Keratinocyte (primary cell): ENCODE results near the gene SERPINB12. TPM values are rescaled to one million over a fixed set of nuclear protein-coding genes. Genes with fewer than 3 reads are reported as not detected.
A peak's percentile ranks its signal among the peaks of the same experiment; 100 is the strongest.

Source experiments
- DNase-seq: peaks from one replicate; pipeline ENCODE4 v3.0.0-alpha.2; 2011; ENCODE audit warnings: low read depth, missing footprints, low spot score
- FAIRE-seq: peaks from 2 replicates; lab custom pipeline; 2011; peaks lifted over from hg19 to GRCh38; lab: Jason Lieb, UNC
- H2AFZ ChIP-seq: 2 replicates; pipeline ENCODE4 v1.6.0; 2012; ENCODE audit warnings: low read length, control low read depth, inconsistent platforms; ENCODE audit not compliant: control insufficient read depth
- H3K27ac ChIP-seq: 2 replicates; pipeline ENCODE4 v1.5.1; 2011; ENCODE audit warnings: low read length; ENCODE audit not compliant: control insufficient read depth, insufficient read depth
- H3K27me3 ChIP-seq: 3 replicates; pipeline ENCODE4 v1.6.0; 2011; ENCODE audit warnings: low read length; ENCODE audit not compliant: control insufficient read depth, insufficient read depth; ENCODE audit errors: extremely low read depth
- H3K36me3 ChIP-seq, 2 experiments: 2 replicates in 1 of 2; 3 replicates in 1 of 2; pipeline ENCODE4 v1.5.1; 2011; ENCODE audit warnings: low read length in 2 of 2, mild to moderate bottlenecking in 1 of 2; ENCODE audit not compliant: control insufficient read depth in 2 of 2, insufficient read depth in 2 of 2; ENCODE audit errors: extremely low read depth in 1 of 2
- H3K4me1 ChIP-seq: 3 replicates; pipeline ENCODE4 v1.5.1; 2011; ENCODE audit warnings: low read length; ENCODE audit not compliant: control insufficient read depth, insufficient read depth; ENCODE audit errors: extremely low read depth
- H3K4me2 ChIP-seq: 3 replicates; pipeline ENCODE4 v1.6.0; 2011; ENCODE audit warnings: low read depth, low read length; ENCODE audit not compliant: control insufficient read depth, insufficient read depth; ENCODE audit errors: extremely low read depth
- H3K4me3 ChIP-seq, 3 experiments: fragments of 200-600 bp in 1 of 3; sonication (generic) in 1 of 3; 2 replicates in 2 of 3; 3 replicates in 1 of 3; pipeline ENCODE4 v1.5.1; 2011 to 2016; ENCODE audit warnings: low read length in 3 of 3, mild to moderate bottlenecking in 3 of 3, control low read depth in 2 of 3, inconsistent platforms in 1 of 3, low read depth in 1 of 3, mixed read lengths in 1 of 3, mixed run types in 1 of 3, moderate library complexity in 1 of 3; ENCODE audit not compliant: control insufficient read depth in 2 of 3, insufficient read depth in 2 of 3; ENCODE audit errors: extremely low read depth in 1 of 3
- H3K79me2 ChIP-seq: 2 replicates; pipeline ENCODE4 v1.6.0; 2012; ENCODE audit warnings: low read length; ENCODE audit not compliant: control insufficient read depth, insufficient read depth
- H3K9ac ChIP-seq: 3 replicates; pipeline ENCODE4 v1.6.0; 2011; ENCODE audit warnings: low read length; ENCODE audit not compliant: control insufficient read depth, insufficient read depth; ENCODE audit errors: extremely low read depth
- H3K9me1 ChIP-seq: 3 replicates; pipeline ENCODE4 v1.6.0; 2011; ENCODE audit warnings: low read length; ENCODE audit not compliant: control insufficient read depth, insufficient read depth; ENCODE audit errors: extremely low read depth
- H3K9me3 ChIP-seq: 2 replicates; pipeline ENCODE4 v1.5.1; 2012; ENCODE audit warnings: low read depth, low read length; ENCODE audit not compliant: control insufficient read depth
- H4K20me1 ChIP-seq: 3 replicates; pipeline ENCODE4 v1.6.0; 2011; ENCODE audit warnings: low read length; ENCODE audit not compliant: control insufficient read depth, insufficient read depth; ENCODE audit errors: extremely low read depth
- EZH2 ChIP-seq: IDR thresholded peaks from one replicate; pipeline ENCODE4 v1.6.1; 2012; ENCODE audit warnings: inconsistent platforms, mild to moderate bottlenecking, low read length, moderate library complexity
- dilution Hi-C: fragments of 300-500 bp; cut with MboI; formaldehyde crosslinking; loops from one replicate; pipeline ENCODE4 v1.7.0; 2020; ENCODE audit warnings: low sequenced_read_pairs; ENCODE audit not compliant: extremely low pct_ligation_motif_present
- polyA minus RNA-seq, 3 experiments: library from RNA; depleted of rRNA, polyadenylated mRNA; stranded (reverse); fragments of >200 nt; gene quantifications; 1 replicate in 1 of 3; 2 replicates in 1 of 3; 3 replicates in 1 of 3; pipeline ENCODE4 v1.2.3, GENCODE V29; 2011
- polyA plus RNA-seq, 5 experiments: library from polyadenylated mRNA; depleted of rRNA in 3 of 5; stranded (reverse) in 3 of 5; stranded (forward) in 1 of 5; unstranded in 1 of 5; fragments of >200 nt; gene quantifications; 1 replicate in 1 of 5; 2 replicates in 3 of 5; 3 replicates in 1 of 5; pipeline versions ENCODE4 v1.2.1 to v1.2.3, GENCODE V29; 2011 to 2012; ENCODE audit warnings: missing spikeins in 2 of 5, low read depth in 1 of 5, low replicate concordance in 1 of 5
- TF ChIP-seq, protein P1 (sequence below), 3 experiments: IDR thresholded peaks in 1 of 3; conservative IDR thresholded peaks in 1 of 3; optimal IDR thresholded peaks in 1 of 3; 2 replicates in 2 of 3; 3 replicates in 1 of 3; pipeline versions ENCODE3 to v1.5.1; 2011; ENCODE audit warnings: low read length in 3 of 3, mild to moderate bottlenecking in 3 of 3, moderate library complexity in 2 of 3, control low read depth in 1 of 3, inconsistent platforms in 1 of 3; ENCODE audit not compliant: insufficient read depth in 2 of 3; ENCODE audit errors: extremely low read depth in 1 of 3

The SERPINB12 gene, protein sequence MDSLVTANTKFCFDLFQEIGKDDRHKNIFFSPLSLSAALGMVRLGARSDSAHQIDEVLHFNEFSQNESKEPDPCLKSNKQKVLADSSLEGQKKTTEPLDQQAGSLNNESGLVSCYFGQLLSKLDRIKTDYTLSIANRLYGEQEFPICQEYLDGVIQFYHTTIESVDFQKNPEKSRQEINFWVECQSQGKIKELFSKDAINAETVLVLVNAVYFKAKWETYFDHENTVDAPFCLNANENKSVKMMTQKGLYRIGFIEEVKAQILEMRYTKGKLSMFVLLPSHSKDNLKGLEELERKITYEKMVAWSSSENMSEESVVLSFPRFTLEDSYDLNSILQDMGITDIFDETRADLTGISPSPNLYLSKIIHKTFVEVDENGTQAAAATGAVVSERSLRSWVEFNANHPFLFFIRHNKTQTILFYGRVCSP
- polyA plus RNA-seq (0.05 to 0.21 TPM (median 0.10 TPM) in 3 replicates), polyA minus RNA-seq (0.13 TPM in 1 of 3 replicates, not detected in the others)
- polyA plus RNA-seq (2011; ENCODE audit: low read depth), result 2.6 TPM
- polyA plus RNA-seq (2011; cell fraction: cytosol; rRNA removed), result 0.08 and 0.13 TPM in 2 replicates
- 0.20 TPM in 1 of 2 replicates, not detected in the other for polyA plus RNA-seq (2011; cell fraction: nucleus; rRNA removed)
- 0.89 TPM in 1 of 2 replicates, not detected in the other for polyA plus RNA-seq (2012; ENCODE audit: low replicate concordance)
- not detected for polyA minus RNA-seq (2011; cell fraction: cytosol; rRNA and poly(A)+ RNA removed)
- polyA minus RNA-seq (2011; cell fraction: nucleus; rRNA and poly(A)+ RNA removed), result not detected in 2 replicates

DNA sequence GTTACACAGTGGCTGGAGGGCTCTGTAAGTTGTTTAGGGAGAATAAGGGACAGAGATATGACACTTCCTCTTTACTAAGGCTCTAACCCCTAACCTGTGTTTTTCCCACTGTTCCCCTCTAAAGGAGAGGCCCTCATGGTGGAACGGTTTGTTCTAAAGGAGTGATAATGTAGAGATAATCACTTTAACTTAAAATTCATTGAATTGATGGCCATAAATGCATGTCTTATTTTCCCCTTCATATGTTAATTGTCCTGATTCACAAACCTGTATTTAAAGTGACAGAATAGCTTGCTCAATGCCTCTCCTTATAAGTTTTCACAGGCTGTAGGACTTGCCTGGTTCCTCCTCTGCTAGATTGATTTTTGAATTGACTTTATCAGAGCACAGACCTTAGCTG is at the start of gene SERPINB12:
TSS of gene SERPINB12 (plus strand) at position 301 of the 400 bp plus-strand sequence. CDS start 13,791 bp downstream, outside the sequence.
- TF ChIP-seq, protein P1, sequence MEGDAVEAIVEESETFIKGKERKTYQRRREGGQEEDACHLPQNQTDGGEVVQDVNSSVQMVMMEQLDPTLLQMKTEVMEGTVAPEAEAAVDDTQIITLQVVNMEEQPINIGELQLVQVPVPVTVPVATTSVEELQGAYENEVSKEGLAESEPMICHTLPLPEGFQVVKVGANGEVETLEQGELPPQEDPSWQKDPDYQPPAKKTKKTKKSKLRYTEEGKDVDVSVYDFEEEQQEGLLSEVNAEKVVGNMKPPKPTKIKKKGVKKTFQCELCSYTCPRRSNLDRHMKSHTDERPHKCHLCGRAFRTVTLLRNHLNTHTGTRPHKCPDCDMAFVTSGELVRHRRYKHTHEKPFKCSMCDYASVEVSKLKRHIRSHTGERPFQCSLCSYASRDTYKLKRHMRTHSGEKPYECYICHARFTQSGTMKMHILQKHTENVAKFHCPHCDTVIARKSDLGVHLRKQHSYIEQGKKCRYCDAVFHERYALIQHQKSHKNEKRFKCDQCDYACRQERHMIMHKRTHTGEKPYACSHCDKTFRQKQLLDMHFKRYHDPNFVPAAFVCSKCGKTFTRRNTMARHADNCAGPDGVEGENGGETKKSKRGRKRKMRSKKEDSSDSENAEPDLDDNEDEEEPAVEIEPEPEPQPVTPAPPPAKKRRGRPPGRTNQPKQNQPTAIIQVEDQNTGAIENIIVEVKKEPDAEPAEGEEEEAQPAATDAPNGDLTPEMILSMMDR (optimal IDR thresholded peaks at IDR 0.05 in 1 of 3, IDR thresholded peaks at IDR 0.05 in 1 of 3, conservative IDR thresholded peaks at IDR 0.05 in 1 of 3; ENCODE audit: extremely low read depth in 1 of 3, insufficient read depth in 2 of 3, low read length in 3 of 3), result no peak
- no peak for TF ChIP-seq EZH2
- dilution Hi-C loops, result no loop called here
- H3K79me2 ChIP-seq, result no peaks in the 10 kb centered on the region
- no peaks in the 10 kb centered on the region for H3K9me3 ChIP-seq
- H3K27me3 ChIP-seq, result no peaks in the 10 kb centered on the region
- H3K4me3 ChIP-seq, result no peak within 1 kb of the TSS
- no peaks in the 10 kb centered on the region for H3K36me3 ChIP-seq
- H3K4me1 ChIP-seq, result no peaks in the 10 kb centered on the region
- no peak for DNase-seq
- H3K9ac ChIP-seq, result no peak within 1 kb of the TSS
- no peak within 1 kb of the TSS for H2AFZ ChIP-seq
- no peak within 1 kb of the TSS for H3K27ac ChIP-seq
- no peak within 1 kb of the TSS for H3K4me2 ChIP-seq
- H4K20me1 ChIP-seq, result no peaks in the 10 kb centered on the region
- no peaks in the 10 kb centered on the region for H3K9me1 ChIP-seq
- FAIRE-seq, result no peak

DNA sequence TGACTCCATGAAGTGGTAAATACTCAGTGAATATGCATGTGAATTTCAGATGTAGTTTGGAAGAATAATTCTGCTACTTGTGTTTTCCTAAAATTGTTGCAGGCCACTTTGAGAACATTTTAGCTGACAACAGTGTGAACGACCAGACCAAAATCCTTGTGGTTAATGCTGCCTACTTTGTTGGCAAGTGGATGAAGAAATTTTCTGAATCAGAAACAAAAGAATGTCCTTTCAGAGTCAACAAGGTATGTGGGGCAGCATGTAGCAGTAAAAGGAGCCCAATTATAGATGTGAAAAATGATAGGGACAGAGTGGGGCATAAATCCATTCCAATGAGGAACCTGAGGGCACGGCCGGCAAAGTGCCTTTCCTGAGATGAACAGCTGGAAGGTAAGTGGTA is 49.3 kb upstream of the SERPINB12 start:
- DNase-seq, result no peak
- H3K9me3 ChIP-seq, result no peaks in the 10 kb centered on the region
- peaks cover 3% of the 10 kb centered on the region for H3K9me1 ChIP-seq
- no peak overlapping the region for H3K4me3 ChIP-seq
- H3K79me2 ChIP-seq, result peaks cover 72% of the 10 kb centered on the region
- no peak overlapping the region for H3K9ac ChIP-seq
- dilution Hi-C loops, result no loop called here
- H3K27me3 ChIP-seq, result no peaks in the 10 kb centered on the region
- no peak overlapping the region for H2AFZ ChIP-seq
- H3K36me3 ChIP-seq, result peaks cover 46 to 75% of the 10 kb centered on the region in 2 experiments
- peak; percentile 44 for FAIRE-seq
- H3K4me1 ChIP-seq, result no peaks in the 10 kb centered on the region
- TF ChIP-seq EZH2, result no peak
- TF ChIP-seq, protein P1 (optimal IDR thresholded peaks at IDR 0.05 in 1 of 3, IDR thresholded peaks at IDR 0.05 in 1 of 3, conservative IDR thresholded peaks at IDR 0.05 in 1 of 3; ENCODE audit: extremely low read depth in 1 of 3, insufficient read depth in 2 of 3, low read length in 3 of 3), result no peak
- no peak overlapping the region for H3K27ac ChIP-seq
- H4K20me1 ChIP-seq, result peaks cover 14% of the 10 kb centered on the region
- no peak overlapping the region for H3K4me2 ChIP-seq
